ENCODE data around the gene GALNT18.

GRCh38 chr11:11372461-11372860 is 249.3 kb downstream of the GALNT18 start:
- no peak for TF ChIP-seq CTCF (conservative IDR thresholded peaks at IDR 0.05; ENCODE audit: low read length)
- TF ChIP-seq EZH2phosphoT487 (IDR thresholded peaks at IDR 0.05; ENCODE audit: borderline replicate concordance, low read depth, low read length), result no peak

Measured in OCI-LY7 (cell line).